ENCODE measurements around the gene AVPR1B.

AVPR1B gene

GRCh38 chr1:206117151-206117948 is at the start of gene AVPR1B:
AVPR1B (minus strand) TSS chr1:206117388; CDS start chr1:206116890, 498 bp downstream.
- DNase-seq: peak; percentile 71

- no peak for DNase-seq
Observed at GRCh38 chr1:206145771-206146290, 28.6 kb upstream of the AVPR1B start.

GRCh38 chr1:206144605-206145004 is 27.4 kb upstream of the AVPR1B start:
- DNase-seq: peak; percentile 50

GRCh38 chr1:206143537-206144172 is 26.5 kb upstream of the AVPR1B start:
- no peak for DNase-seq

GRCh38 chr1:206142770-206143169 is 25.6 kb upstream of the AVPR1B start:
- no peak for DNase-seq

- no peak for DNase-seq
Observed at GRCh38 chr1:206142011-206142410, 24.8 kb upstream of the AVPR1B start.

- DNase-seq: no peak
Observed at GRCh38 chr1:206136241-206136640, 19.1 kb upstream of the AVPR1B start.

- no peak for DNase-seq
Observed at GRCh38 chr1:206135248-206135647, 18.1 kb upstream of the AVPR1B start.

- no peak for DNase-seq
Observed at GRCh38 chr1:206133751-206134415, 16.7 kb upstream of the AVPR1B start.

GRCh38 chr1:206131037-206131436 is 13.8 kb upstream of the AVPR1B start:
- no peak for DNase-seq

GRCh38 chr1:206128196-206128595 is 11.0 kb upstream of the AVPR1B start:
- no peak for DNase-seq

GRCh38 chr1:206127336-206127735 is 10.1 kb upstream of the AVPR1B start:
- no peak for DNase-seq

- no peak for DNase-seq
Observed at GRCh38 chr1:206125346-206125745, 8.2 kb upstream of the AVPR1B start.

GRCh38 chr1:206122686-206123085 is 5.5 kb upstream of the AVPR1B start:
- no peak for DNase-seq

GRCh38 chr1:206121269-206121668 is 4.1 kb upstream of the AVPR1B start:
- no peak for DNase-seq

GRCh38 chr1:206120406-206120805 is 3.2 kb upstream of the AVPR1B start:
- no peak for DNase-seq

- no peak for DNase-seq
Observed at GRCh38 chr1:206116873-206117150, 376 bp downstream of the AVPR1B start.

GRCh38 chr1:206116191-206116872 is 856 bp downstream of the AVPR1B start:
- peak; percentile 50 for DNase-seq

GRCh38 chr1:206115791-206116190 is 1.4 kb downstream of the AVPR1B start:
- DNase-seq: no peak

- DNase-seq: no peak
Observed at GRCh38 chr1:206114692-206115640, 2.2 kb downstream of the AVPR1B start.

- peak; percentile 43 for DNase-seq
Observed at GRCh38 chr1:206112600-206113301, 4.4 kb downstream of the AVPR1B start.
